Suppressor macrophage treated with lipopolysaccharide for 4 hours (primary cell): ENCODE measurements around the gene TOP3A.

Experiments used
- DNase-seq: peaks from one replicate; pipeline ENCODE4 v3.0.0-alpha.2; 2020

TOP3A gene

GRCh38 chr17:18230288-18231141 lies 84.3 kb downstream of the TOP3A start:
- DNase-seq, result no peak

GRCh38 chr17:18229771-18230170 lies 85.0 kb downstream of the TOP3A start:
- no peak for DNase-seq

- no peak for DNase-seq
Observed at GRCh38 chr17:18229254-18229653, 85.5 kb downstream of the TOP3A start.

GRCh38 chr17:18228176-18228682 lies 86.6 kb downstream of the TOP3A start:
- DNase-seq, result no peak

GRCh38 chr17:18227635-18228034 lies 87.2 kb downstream of the TOP3A start:
- DNase-seq, result no peak

GRCh38 chr17:18226284-18226945 lies 88.4 kb downstream of the TOP3A start:
- peak; percentile 21 for DNase-seq

- no peak for DNase-seq
Observed at GRCh38 chr17:18225642-18226283, 89.0 kb downstream of the TOP3A start.

GRCh38 chr17:18225121-18225641 lies 89.6 kb downstream of the TOP3A start, which contains the start of gene LLGL1:
Gene LLGL1 (plus strand): TSS chr17:18225635. CDS start chr17:18225683, 48 bp downstream.
- DNase-seq, result peak; percentile 99

GRCh38 chr17:18224387-18225120 lies 90.2 kb downstream of the TOP3A start:
- no peak for DNase-seq

GRCh38 chr17:18224053-18224386 lies 90.8 kb downstream of the TOP3A start:
- no peak for DNase-seq
